Upper lobe of left lung (tissue), 6 donors: ENCODE results near the gene ENGASE. TPM values are rescaled to one million over a fixed set of nuclear protein-coding genes. Genes with fewer than 3 reads are reported as not detected.
A peak's percentile ranks its signal among the peaks of the same experiment; 100 is the strongest.

Experiments
- ATAC-seq, 2 donors: fragments of 200-7000 bp; cut with Tn5 transposase; one replicate each; pipeline ENCODE4 v1.9.1; 2022; ENCODE audit warnings: mild to moderate bottlenecking in 2 of 2, moderate library complexity in 2 of 2; ENCODE audit not compliant: low FRiP score in 2 of 2
- DNase-seq, 2 donors: peaks; one replicate each; pipeline ENCODE4 v3.0.0-alpha.2; 2019 to 2020
- H3K27ac ChIP-seq, 4 donors: fragments of 200-600 bp; sonication (generic); one replicate each; pipeline ENCODE4 v1.5.1; 2016 to 2019
- H3K27me3 ChIP-seq, 4 donors: fragments of 200-600 bp; sonication (generic); one replicate each; pipeline ENCODE4 v1.5.1; 2017 to 2019
- H3K36me3 ChIP-seq, 4 donors: fragments of 200-600 bp; sonication (generic); one replicate each; pipeline ENCODE4 v1.5.1; 2016 to 2019
- H3K4me1 ChIP-seq, 4 donors: fragments of 200-600 bp; sonication (generic); one replicate each; pipeline ENCODE4 v1.5.1; 2018 to 2019
- H3K4me3 ChIP-seq, 4 donors: fragments of 200-600 bp; sonication (generic); one replicate each; pipeline ENCODE4 v1.5.1; 2017 to 2019; ENCODE audit warnings: mild to moderate bottlenecking in 2 of 4, moderate library complexity in 1 of 4
- H3K9me3 ChIP-seq, 4 donors: fragments of 200-600 bp; sonication (generic); one replicate each; pipeline ENCODE4 v1.5.1; 2018 to 2019
- EP300 ChIP-seq, 4 donors: sonication (generic); formaldehyde crosslinking; IDR thresholded peaks; one replicate each; pipeline ENCODE4 v1.5.1; 2017; ENCODE audit warnings: antibody characterized with exemption in 4 of 4, control low read depth in 2 of 4
- POLR2A ChIP-seq, 4 donors: fragments of 450-650 bp; IDR thresholded peaks; one replicate each; pipeline ENCODE4 v1.5.1; 2016 to 2017; ENCODE audit warnings: antibody characterized with exemption in 4 of 4, mild to moderate bottlenecking in 2 of 4
- POLR2AphosphoS5 ChIP-seq, 2 donors: sonication (generic); formaldehyde crosslinking; IDR thresholded peaks; one replicate each; pipeline ENCODE4 v1.5.1; 2017; ENCODE audit warnings: antibody characterized with exemption in 2 of 2
- WGBS, 2 donors: methylation state at CpG; one replicate each; pipeline ENCODE4 v1.1.5; 2017 to 2018; 5-methylcytosine and 5-hydroxymethylcytosine counted together
- total RNA-seq, 6 donors: library from RNA; depleted of rRNA in 4 of 6; stranded (reverse); fragments of >200 nt in 4 of 6; gene quantifications; one replicate each; pipeline versions ENCODE4 v1.1.0 to v1.2.1, GENCODE V29; 2016 to 2021
- TF ChIP-seq, protein P1 (sequence below), 6 experiments: fragments of 450-650 bp in 4 of 6; fragments of 200-600 bp in 2 of 6; sonication (generic) in 2 of 6; IDR thresholded peaks; one replicate each; pipeline ENCODE4 v1.5.1; 2016 to 2019; ENCODE audit warnings: antibody characterized with exemption in 6 of 6
- donor health status: DM: no; HTN: no; CAD: no; lungs with moderate emphysema.
- donor health status: DM: no; HTN: yes; CAD: no; lungs with severe emphysema.

ENGASE gene
- total RNA-seq, 6 donors from 2014 or later, result 17.2 to 320 (median 55.9) TPM

DNA sequence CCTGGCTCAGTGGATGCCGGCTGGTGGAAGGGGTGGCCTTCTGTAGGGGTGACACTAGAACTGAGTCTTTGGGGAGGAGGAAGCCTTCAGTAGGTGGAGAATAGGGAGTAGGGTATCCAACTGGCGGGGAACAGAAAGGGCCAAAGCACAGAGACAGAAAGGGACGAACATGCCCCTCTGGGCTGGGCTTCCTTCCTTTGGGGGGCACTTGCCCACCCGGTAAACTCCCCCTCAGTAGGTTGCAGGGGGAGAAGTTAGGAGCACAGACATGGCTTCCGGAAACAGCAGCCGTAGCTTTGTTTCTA lies 774 bp downstream of the ENGASE start:
- Histone ChIP-seq H3K4me3 (peak overlapping the region; percentile 86 to 94 (median 92)), H3K27ac (peak overlapping the region; percentile 81 to 92 (median 88))

DNA sequence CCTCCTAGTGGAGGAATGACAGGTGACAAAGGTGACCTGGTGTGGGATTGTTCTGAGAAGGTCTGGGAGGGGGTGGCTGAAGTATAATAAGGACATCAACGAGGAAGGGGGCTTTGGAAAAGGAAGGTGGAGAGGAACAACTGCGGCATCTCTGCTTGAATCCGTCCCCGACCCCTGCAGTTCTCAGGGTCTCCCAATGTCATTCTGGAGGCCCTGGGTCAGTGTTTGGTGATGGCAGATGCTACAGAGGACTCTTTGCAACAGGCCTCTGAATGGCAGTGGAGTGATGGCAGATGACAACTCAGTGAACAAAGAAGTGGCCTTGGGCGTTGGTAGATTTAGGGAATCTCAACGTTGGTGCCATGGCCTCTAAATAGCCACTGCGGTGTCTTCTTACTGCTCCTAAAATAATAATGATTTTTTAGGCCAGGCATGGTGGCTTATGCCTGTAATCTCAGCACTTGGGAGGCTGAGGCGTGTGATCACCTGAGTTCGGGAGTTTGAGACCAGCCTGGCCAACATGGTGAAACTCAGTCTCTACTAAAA lies 1.3 kb downstream of the ENGASE start:
- peaks cover 10 to 21% (median 17%) of the 10 kb centered on the region in 4 donors for H3K4me1 ChIP-seq
- ATAC-seq, result no peak
- H3K9me3 ChIP-seq, result no peaks in the 10 kb centered on the region
- H3K4me3 ChIP-seq, result peak overlapping the region; percentile 86 to 94 (median 92)
- peak overlapping the region in 2 of 4 donors; percentile 90 to 92 for H3K27ac ChIP-seq
- no peak for DNase-seq
- H3K27me3 ChIP-seq, result no peaks in the 10 kb centered on the region
- TF ChIP-seq, protein P1, sequence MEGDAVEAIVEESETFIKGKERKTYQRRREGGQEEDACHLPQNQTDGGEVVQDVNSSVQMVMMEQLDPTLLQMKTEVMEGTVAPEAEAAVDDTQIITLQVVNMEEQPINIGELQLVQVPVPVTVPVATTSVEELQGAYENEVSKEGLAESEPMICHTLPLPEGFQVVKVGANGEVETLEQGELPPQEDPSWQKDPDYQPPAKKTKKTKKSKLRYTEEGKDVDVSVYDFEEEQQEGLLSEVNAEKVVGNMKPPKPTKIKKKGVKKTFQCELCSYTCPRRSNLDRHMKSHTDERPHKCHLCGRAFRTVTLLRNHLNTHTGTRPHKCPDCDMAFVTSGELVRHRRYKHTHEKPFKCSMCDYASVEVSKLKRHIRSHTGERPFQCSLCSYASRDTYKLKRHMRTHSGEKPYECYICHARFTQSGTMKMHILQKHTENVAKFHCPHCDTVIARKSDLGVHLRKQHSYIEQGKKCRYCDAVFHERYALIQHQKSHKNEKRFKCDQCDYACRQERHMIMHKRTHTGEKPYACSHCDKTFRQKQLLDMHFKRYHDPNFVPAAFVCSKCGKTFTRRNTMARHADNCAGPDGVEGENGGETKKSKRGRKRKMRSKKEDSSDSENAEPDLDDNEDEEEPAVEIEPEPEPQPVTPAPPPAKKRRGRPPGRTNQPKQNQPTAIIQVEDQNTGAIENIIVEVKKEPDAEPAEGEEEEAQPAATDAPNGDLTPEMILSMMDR (IDR thresholded peaks at IDR 0.05), result no peak
- TF ChIP-seq POLR2AphosphoS5 (IDR thresholded peaks at IDR 0.05), result no peak
- no peak for TF ChIP-seq POLR2A (IDR thresholded peaks at IDR 0.05)
- TF ChIP-seq EP300 (IDR thresholded peaks at IDR 0.05), result no peak
- peaks cover 15 to 37% (median 33%) of the 10 kb centered on the region in 4 donors for H3K36me3 ChIP-seq
- WGBS, 2 donors, result 79 to 85% methylated on average over 9 of the region's 9 CpGs

More for the DNA sequence above, 774 bp downstream of the ENGASE start:
- DNase-seq (no peak), ATAC-seq (peak in 1 of 2 donors; percentile 38)
- H3K9me3 ChIP-seq, result no peaks in the 10 kb centered on the region
- peaks cover 13 to 31% (median 27%) of the 10 kb centered on the region in 4 donors for H3K36me3 ChIP-seq
- TF ChIP-seq EP300 (IDR thresholded peaks at IDR 0.05), result no peak
- TF ChIP-seq, protein P1 (IDR thresholded peaks at IDR 0.05), result no peak
- no peak for TF ChIP-seq POLR2A (IDR thresholded peaks at IDR 0.05)
- TF ChIP-seq POLR2AphosphoS5 (IDR thresholded peaks at IDR 0.05), result no peak
- H3K4me1 ChIP-seq, result peaks cover 10 to 21% (median 17%) of the 10 kb centered on the region in 4 donors
- 1 to 6% methylated on average over 6 of the region's 6 CpGs for WGBS, 2 donors
- no peaks in the 10 kb centered on the region for H3K27me3 ChIP-seq

DNA sequence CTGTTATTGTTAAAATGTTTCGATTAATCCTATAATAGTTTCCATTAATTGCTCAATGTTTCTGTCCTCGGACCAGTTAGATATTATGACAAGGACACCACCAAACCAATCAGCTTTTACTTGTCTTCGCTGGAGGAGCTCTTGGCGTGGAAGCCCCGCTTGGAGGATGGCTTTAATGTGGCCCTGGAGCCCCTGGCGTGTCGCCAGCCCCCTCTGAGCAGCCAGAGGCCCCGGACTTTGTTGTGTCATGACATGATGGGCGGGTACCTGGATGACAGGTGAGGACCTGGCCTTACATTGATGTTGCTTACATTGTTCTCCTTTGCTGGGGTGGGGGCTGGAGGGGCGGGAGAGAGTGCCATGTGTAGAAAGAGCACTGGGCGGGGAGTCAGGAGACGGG lies 3.0 kb downstream of the ENGASE start:
- WGBS, 2 donors, result 89 to 91% methylated on average over 12 of the region's 12 CpGs
- DNase-seq (peak in 1 of 2 donors; percentile 66), ATAC-seq (no peak)
- H3K9me3 ChIP-seq, result no peaks in the 10 kb centered on the region
- no peak overlapping the region for H3K27ac ChIP-seq
- H3K36me3 ChIP-seq, result peaks cover 15 to 52% (median 42%) of the 10 kb centered on the region in 4 donors
- no peak for TF ChIP-seq POLR2AphosphoS5 (IDR thresholded peaks at IDR 0.05)
- no peak for TF ChIP-seq POLR2A (IDR thresholded peaks at IDR 0.05)
- TF ChIP-seq, protein P1 (IDR thresholded peaks at IDR 0.05), result no peak
- no peak for TF ChIP-seq EP300 (IDR thresholded peaks at IDR 0.05)
- peaks cover 10 to 21% (median 18%) of the 10 kb centered on the region in 4 donors for H3K4me1 ChIP-seq
- no peaks in the 10 kb centered on the region for H3K27me3 ChIP-seq
- H3K4me3 ChIP-seq, result no peak overlapping the region

DNA sequence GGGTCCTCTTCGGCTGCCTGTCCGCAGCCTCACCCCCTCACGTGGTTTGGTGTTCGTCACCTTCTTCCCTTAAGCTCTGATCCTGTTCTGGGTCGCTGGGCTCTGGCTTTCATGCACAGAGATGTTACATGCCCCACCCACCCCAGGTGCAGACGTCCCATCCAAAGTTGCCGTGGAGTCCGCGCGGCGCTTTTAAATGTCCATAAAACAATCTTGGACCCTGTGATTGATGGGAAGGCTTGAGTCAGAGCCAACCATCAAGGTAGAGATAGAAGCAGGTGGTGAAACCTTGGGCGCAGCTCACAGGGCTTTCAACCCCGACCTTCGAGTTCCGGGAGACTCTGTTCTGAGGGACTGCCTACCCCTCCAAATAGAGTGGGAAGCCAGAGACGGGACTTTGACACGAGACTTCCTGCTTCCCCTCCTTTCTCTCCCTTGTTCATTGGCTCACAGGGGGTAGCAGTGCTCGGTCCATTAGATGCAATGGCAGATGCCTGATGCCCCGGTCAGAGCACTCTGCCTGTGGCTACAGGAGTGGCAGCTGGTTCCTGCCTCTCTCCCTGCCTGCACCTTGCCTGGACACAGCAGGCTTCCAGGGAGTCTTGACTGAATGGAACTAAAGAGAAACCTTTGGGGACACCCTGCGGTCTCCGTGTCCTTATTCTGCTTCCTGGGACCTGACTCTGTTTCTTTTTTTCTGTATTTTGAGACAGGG lies 4.0 kb downstream of the ENGASE start:
- Histone ChIP-seq H3K27me3 (no peaks in the 10 kb centered on the region), H3K4me1 (peaks cover 12 to 25% (median 20%) of the 10 kb centered on the region in 4 donors), H3K9me3 (no peaks in the 10 kb centered on the region), H3K27ac (no peak overlapping the region), H3K4me3 (no peak overlapping the region), H3K36me3 (peaks cover 15 to 60% (median 46%) of the 10 kb centered on the region in 4 donors)
- no peak for ATAC-seq
- TF ChIP-seq, protein P1 (IDR thresholded peaks at IDR 0.05), result no peak
- TF ChIP-seq POLR2A (IDR thresholded peaks at IDR 0.05) (no peak), POLR2AphosphoS5 (IDR thresholded peaks at IDR 0.05) (no peak), EP300 (IDR thresholded peaks at IDR 0.05) (no peak)
- WGBS, 2 donors, result 94% methylated on average over 21 of the region's 21 CpGs
- no peak for DNase-seq
